GM19099 (cell line): ENCODE data around the gene TRIM17.

Experiments
- POLR2A ChIP-seq: IDR thresholded peaks from 3 replicates; pipeline ENCODE4 v1.6.1; 2011; ENCODE audit warnings: low read depth; ENCODE audit not compliant: insufficient read length; ENCODE audit errors: extremely low read depth

TRIM17 gene

GRCh38 chr1:228358039-228358763 is 58.5 kb downstream of the TRIM17 start:
- TF ChIP-seq POLR2A, result no peak
